Measurements from ENCODE around the gene NOSIP.

Gene NOSIP

DNA sequence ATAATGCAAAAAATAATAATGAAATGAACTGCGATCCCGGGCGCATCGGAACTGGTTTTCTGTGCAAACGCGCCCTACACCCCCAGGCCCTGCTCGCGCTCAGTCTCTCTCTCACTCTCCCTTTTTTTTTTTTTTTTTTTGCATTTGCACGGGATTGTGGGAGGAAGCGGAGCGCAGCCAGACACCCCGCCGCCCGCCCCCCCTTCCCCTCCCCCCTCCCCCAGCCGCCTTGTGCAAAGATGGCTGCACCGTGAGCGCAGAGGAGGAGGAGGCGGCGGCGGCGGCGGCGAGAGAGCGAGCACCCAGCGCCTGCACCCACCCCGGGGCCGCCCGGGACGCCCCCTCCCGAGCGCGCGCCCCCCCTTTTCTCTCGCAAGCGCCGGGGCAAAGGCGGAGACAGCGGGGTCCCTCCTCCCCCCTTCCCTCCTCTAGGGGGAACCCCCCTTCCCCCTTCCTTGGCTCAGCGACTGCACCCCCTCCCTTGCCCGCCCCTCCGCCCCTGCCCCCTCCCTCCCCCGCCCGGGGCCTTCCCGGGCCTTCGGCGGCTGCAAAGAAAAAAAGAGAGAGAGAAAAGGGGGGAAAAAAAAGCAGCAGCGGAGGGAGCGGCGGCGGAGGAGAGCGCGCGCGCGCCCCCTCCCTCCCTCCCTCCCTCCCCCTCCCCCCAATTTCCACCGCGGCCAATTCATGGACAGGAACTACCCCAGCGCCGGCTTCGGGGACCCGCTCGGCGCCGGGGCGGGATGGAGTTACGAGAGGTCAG, 10.8 kb upstream of the NOSIP start, which contains the start of gene PRR12:
Gene PRR12, plus strand, starts transcription at position 212 of the 760 bp plus-strand sequence. Its CDS starts 473 bp downstream, at position 685.
- TF ChIP-seq, protein P1, sequence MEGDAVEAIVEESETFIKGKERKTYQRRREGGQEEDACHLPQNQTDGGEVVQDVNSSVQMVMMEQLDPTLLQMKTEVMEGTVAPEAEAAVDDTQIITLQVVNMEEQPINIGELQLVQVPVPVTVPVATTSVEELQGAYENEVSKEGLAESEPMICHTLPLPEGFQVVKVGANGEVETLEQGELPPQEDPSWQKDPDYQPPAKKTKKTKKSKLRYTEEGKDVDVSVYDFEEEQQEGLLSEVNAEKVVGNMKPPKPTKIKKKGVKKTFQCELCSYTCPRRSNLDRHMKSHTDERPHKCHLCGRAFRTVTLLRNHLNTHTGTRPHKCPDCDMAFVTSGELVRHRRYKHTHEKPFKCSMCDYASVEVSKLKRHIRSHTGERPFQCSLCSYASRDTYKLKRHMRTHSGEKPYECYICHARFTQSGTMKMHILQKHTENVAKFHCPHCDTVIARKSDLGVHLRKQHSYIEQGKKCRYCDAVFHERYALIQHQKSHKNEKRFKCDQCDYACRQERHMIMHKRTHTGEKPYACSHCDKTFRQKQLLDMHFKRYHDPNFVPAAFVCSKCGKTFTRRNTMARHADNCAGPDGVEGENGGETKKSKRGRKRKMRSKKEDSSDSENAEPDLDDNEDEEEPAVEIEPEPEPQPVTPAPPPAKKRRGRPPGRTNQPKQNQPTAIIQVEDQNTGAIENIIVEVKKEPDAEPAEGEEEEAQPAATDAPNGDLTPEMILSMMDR (IDR thresholded peaks at IDR 0.05; ENCODE audit: low read depth, low read length, missing control alignments), result no peak
- H3K4me3 ChIP-seq (ENCODE audit: low read depth, low read length), result peak within 1 kb of the TSS; percentile 71
- DNase-seq (ENCODE audit: low read depth), result no peak

DNA sequence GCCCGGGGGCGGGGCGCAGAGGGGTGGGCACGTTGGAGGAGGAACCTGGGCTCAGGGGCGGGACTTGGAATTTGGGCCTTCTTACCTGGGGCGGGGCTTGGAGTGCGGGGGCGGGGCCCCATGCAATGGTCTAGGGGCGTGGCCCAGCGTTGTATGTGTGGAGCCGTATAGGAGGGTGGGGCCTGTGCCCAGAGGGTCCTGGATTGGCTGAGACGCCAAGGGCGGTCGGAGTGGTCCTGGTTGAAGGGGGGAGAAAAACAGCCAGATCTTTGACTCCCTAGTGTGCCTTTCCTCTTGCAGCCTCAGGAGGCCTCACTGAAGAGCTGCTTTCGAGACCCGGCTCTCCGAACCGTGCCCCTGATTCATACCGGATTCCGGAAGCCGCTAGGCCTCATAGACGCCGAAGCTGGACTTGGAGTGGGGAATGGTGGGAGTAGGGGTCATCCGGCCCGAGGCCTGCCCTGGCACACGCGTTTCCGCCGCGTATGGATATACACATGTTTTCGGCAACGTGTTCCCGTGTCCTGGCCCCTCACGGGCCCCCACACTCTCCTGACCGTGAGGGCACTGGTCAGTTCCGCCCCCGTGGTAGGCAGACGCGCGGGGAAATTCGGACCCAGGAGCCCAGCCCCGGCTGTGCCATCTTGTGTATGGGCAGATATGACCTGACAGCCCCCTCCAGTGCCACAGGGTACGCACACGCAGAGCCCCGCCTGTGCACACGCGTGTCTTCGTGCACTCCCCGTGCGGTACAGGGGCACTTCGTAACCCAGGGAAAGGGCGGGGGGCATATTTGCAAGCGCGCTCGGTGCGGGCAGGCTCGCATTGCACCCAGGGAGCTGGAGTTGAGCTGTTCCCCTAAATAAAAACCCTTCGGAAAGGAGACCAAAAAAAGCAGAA, 10.0 kb upstream of the NOSIP start:
- DNase-seq (ENCODE audit: low read depth), result peak; percentile 96
- TF ChIP-seq, protein P1 (IDR thresholded peaks at IDR 0.05; ENCODE audit: low read depth, low read length, missing control alignments), result peak; percentile 18
- peak overlapping the region; percentile 71 for H3K4me3 ChIP-seq (ENCODE audit: low read depth, low read length)

- TF ChIP-seq, protein P1 (IDR thresholded peaks at IDR 0.05; ENCODE audit: low read depth, low read length, missing control alignments), result no peak
- DNase-seq (ENCODE audit: low read depth), result no peak
Observed at GRCh38 chr19:49589502-49589905, 9.1 kb upstream of the NOSIP start.

GRCh38 chr19:49588365-49589122, 8.2 kb upstream of the NOSIP start:
- TF ChIP-seq, protein P1 (IDR thresholded peaks at IDR 0.05; ENCODE audit: low read depth, low read length, missing control alignments), result no peak
- DNase-seq (ENCODE audit: low read depth), result peak; percentile 60
- H3K4me3 ChIP-seq (ENCODE audit: low read depth, low read length), result no peak overlapping the region

More at GRCh38 chr19:49589502-49589905, 9.1 kb upstream of the NOSIP start:
- no peak overlapping the region for H3K4me3 ChIP-seq (ENCODE audit: low read depth, low read length)

DNA sequence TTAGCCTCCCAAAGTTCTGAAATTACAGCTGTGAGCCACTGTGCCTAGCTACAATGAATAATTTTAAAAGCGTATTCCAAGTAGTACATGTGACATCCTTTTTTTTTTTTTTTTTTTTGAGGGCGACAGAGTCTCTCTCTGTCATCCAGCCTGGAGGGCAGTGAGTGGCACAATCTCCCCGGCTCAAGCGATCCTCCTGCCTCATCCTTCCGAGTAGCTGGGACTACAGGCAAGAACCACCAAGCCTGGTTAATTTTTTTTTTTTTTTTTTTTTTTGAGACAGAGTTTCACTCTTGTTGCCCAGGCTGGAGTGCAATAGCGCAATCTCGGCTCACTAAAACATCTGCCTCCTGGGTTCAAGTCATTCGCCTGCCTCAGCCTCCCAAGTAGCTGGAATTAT, 6.9 kb upstream of the NOSIP start:
- TF ChIP-seq, protein P1 (IDR thresholded peaks at IDR 0.05; ENCODE audit: low read depth, low read length, missing control alignments), result no peak
- no peak for DNase-seq (ENCODE audit: low read depth)
- no peak overlapping the region for H3K4me3 ChIP-seq (ENCODE audit: low read depth, low read length)

DNA sequence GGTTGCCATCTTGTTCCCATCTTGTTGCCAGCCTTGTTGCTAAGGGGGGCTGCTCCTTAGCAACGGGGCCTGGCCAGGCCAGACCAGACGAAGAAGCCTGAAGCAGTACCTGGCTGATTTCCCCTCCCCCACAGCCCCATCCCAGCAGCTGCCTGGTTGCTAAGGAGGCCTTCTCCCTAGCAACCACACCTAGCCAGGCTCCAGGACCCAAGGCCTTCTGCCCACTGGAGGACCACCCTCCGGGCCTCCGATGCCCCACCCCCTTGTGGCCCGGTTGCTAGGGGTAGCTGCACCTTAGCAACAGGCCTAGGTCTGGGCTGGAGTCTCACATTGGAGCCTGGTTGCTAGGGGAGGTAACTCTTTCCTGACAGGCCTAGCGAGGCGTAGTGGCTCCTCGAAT, 4.7 kb upstream of the NOSIP start:
- no peak overlapping the region for H3K4me3 ChIP-seq (ENCODE audit: low read depth, low read length)
- TF ChIP-seq, protein P1 (IDR thresholded peaks at IDR 0.05; ENCODE audit: low read depth, low read length, missing control alignments), result no peak
- no peak for DNase-seq (ENCODE audit: low read depth)

All from GM12864 (cell line).